Gastroesophageal sphincter (tissue), 3 donors: ENCODE data around the gene COPB1.

Source experiments
- CTCF ChIP-seq, 4 experiments: fragments of 200-600 bp in 2 of 4; fragments of 450-650 bp in 2 of 4; sonication (generic) in 1 of 4; IDR thresholded peaks; one replicate each; pipeline ENCODE4 v1.5.1; 2017 to 2019; ENCODE audit warnings: antibody characterized with exemption in 4 of 4, mild to moderate bottlenecking in 2 of 4, moderate library complexity in 2 of 4
- POLR2A ChIP-seq, 2 donors: fragments of 450-650 bp; IDR thresholded peaks; one replicate each; pipeline ENCODE4 v1.6.1; 2017; ENCODE audit warnings: antibody characterized with exemption in 2 of 2, mild to moderate bottlenecking in 2 of 2, moderate library complexity in 1 of 2
- POLR2AphosphoS5 ChIP-seq: sonication (generic); formaldehyde crosslinking; IDR thresholded peaks from one replicate; pipeline ENCODE4 v1.6.1; 2017; ENCODE audit warnings: antibody characterized with exemption

- TF ChIP-seq CTCF (IDR thresholded peaks at IDR 0.05) (no peak), POLR2A (IDR thresholded peaks at IDR 0.05) (no peak), POLR2AphosphoS5 (no peak)
Measured at GRCh38 chr11:14522245-14522644, 22.6 kb upstream of the COPB1 start.
